Duodenal mucosa (tissue), 2 donors: Measurements from ENCODE around the gene POU4F3.

Experiments
- H3K27ac ChIP-seq: one replicate; pipeline ENCODE4 v1.7.0; 2013; ENCODE audit warnings: low read depth, low read length
- H3K27me3 ChIP-seq, 2 donors: one replicate each; pipeline ENCODE4 v1.7.0; 2013; ENCODE audit warnings: low read length in 2 of 2, control low read depth in 1 of 2; ENCODE audit not compliant: insufficient read depth in 2 of 2, control insufficient read depth in 1 of 2
- H3K36me3 ChIP-seq, 2 donors: one replicate each; pipeline ENCODE4 v1.7.0; 2013; ENCODE audit warnings: low read length in 2 of 2, control low read depth in 1 of 2; ENCODE audit not compliant: insufficient read depth in 2 of 2, control insufficient read depth in 1 of 2
- H3K4me1 ChIP-seq, 2 donors: one replicate each; pipeline ENCODE4 v1.7.0; 2013; ENCODE audit warnings: low read length in 2 of 2, control low read depth in 1 of 2; ENCODE audit not compliant: insufficient read depth in 2 of 2, control insufficient read depth in 1 of 2
- H3K4me3 ChIP-seq, 2 donors: one replicate each; pipeline ENCODE4 v1.7.0; 2013; ENCODE audit warnings: low read length in 2 of 2, low read depth in 1 of 2
- H3K9ac ChIP-seq, 2 donors: one replicate each; pipeline ENCODE4 v1.7.0; 2013; ENCODE audit warnings: low read length in 2 of 2, low read depth in 1 of 2
- H3K9me3 ChIP-seq, 2 donors: one replicate each; pipeline ENCODE4 v1.7.0; 2013; ENCODE audit warnings: low read length in 2 of 2, control low read depth in 1 of 2; ENCODE audit not compliant: control insufficient read depth in 1 of 2

Gene POU4F3

DNA sequence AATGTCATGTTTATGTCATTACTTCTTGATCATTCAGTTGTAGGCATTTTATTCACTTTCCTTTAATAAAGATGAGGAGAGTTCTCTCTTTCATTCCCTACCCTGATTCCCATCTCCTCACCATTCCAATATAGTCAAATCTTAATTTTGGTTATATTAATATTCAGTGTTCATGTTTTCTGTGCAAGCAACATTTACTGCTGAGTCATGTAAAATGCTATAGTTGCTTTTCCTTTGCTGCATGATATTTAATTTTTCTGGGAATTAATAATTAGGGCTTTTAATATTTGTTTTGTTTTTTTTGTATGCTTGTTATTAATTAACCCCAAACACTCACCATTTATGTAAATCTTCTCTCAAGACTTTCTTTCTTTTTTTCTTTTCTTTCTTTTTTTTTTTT lies 18.5 kb downstream of the POU4F3 start:
- H3K9ac ChIP-seq, result no peak overlapping the region
- no peaks in the 10 kb centered on the region for H3K36me3 ChIP-seq
- no peaks in the 10 kb centered on the region for H3K27me3 ChIP-seq
- no peak overlapping the region for H3K4me3 ChIP-seq
- no peaks in the 10 kb centered on the region for H3K4me1 ChIP-seq
- no peaks in the 10 kb centered on the region for H3K9me3 ChIP-seq
- H3K27ac ChIP-seq, result no peak overlapping the region

DNA sequence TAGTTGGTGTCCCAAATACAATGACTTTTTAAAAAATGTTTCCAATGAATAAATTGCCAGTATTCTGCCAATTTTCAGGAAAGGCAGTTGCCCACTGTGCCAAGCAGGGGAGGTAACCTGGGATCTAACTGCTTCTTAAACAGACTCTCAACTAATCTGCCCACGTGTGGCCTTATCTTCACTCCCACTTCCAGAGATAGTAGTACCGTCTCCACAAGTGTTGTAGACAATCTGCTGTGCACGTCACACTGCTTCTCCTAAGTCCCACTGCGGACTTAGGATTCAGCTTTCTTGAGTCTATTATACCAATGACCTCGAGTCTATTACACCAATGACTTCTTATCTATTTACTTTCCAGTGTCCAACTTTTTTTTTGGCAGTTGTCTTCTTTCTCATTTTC lies 21.2 kb downstream of the POU4F3 start:
- Histone ChIP-seq H3K36me3 (no peaks in the 10 kb centered on the region), H3K9me3 (no peaks in the 10 kb centered on the region), H3K4me3 (no peak overlapping the region), H3K9ac (no peak overlapping the region), H3K27me3 (no peaks in the 10 kb centered on the region), H3K4me1 (no peaks in the 10 kb centered on the region), H3K27ac (no peak overlapping the region)

DNA sequence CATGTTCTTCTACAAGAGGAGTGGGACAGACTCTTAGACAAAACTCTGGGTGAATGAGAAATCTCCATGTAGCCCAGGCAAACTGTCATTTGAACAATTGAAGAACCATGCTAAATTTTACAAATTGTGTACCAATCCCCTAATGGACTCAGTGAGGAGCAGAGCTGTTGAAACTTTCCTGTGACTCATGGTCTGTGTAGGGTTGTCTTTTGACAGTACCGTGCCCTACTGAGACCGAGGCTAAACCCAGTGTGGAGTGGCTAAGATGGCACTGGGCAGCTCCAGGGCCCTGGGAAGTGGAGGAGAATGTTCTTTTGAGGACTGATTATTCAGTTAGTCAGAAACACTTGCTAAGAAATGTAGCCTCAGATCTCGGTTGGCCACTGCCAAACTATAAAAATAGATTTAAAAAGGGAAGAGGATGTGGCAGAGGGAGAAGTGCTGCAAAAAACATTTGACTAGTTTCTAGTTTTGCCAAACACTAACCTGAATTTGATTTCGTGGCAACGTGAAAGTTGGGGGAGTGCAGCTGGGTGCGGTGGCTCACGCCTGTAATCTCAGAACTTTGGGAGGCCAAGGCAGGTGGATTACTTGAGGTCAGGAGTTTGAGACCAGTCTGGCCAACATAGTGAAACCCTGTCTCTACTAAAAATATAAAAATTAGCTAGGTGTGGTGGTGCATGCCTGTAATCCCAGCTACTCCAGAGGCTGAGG lies 24.7 kb downstream of the POU4F3 start:
- H3K4me1 ChIP-seq, result no peaks in the 10 kb centered on the region
- no peak overlapping the region for H3K4me3 ChIP-seq
- no peaks in the 10 kb centered on the region for H3K36me3 ChIP-seq
- no peaks in the 10 kb centered on the region for H3K9me3 ChIP-seq
- H3K9ac ChIP-seq, result no peak overlapping the region
- peaks cover 0 to 4% of the 10 kb centered on the region in 2 donors for H3K27me3 ChIP-seq
- H3K27ac ChIP-seq, result no peak overlapping the region

DNA sequence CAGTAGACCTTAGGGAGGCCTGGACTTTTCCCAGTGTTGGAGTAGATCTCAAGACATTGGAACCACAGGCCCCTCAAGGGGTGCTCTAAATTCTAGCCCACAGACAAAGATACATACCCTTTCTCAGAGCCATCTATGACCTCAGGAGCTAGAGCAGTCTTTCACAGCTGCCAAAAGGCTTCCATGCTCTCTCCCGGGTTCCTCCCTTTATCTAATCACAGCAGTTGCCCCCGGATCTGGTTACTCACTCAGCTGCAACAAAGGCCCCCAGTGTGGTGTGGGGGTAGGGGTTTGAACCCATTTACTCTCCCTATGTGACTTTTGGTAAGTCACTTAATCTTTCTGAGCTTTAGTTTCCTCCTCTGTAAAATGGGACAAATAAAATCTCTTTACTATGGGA lies 27.0 kb downstream of the POU4F3 start:
- no peak overlapping the region for H3K27ac ChIP-seq
- H3K9me3 ChIP-seq, result no peaks in the 10 kb centered on the region
- H3K4me3 ChIP-seq, result no peak overlapping the region
- no peaks in the 10 kb centered on the region for H3K36me3 ChIP-seq
- H3K4me1 ChIP-seq, result no peaks in the 10 kb centered on the region
- peaks cover 0 to 4% of the 10 kb centered on the region in 2 donors for H3K27me3 ChIP-seq
- H3K9ac ChIP-seq, result no peak overlapping the region

DNA sequence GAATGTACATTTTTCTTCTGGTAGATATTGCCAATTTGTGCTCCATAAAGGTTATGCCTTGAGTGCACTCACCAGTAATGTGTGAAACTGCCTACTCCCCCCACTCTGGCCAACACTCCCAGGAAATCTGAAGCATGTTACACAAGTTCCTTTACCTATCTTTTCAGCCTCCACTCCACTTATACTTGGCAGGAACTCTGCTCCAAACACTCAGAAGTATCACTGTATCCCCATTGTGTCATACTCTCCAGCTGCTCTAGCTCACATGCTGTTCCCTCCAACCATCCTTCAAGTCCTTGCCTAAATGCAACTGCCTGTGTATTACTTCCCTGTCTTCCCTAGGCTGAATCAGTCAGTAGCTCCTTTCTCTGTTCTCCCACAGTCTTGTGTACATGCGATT lies 28.3 kb downstream of the POU4F3 start:
- H3K9me3 ChIP-seq, result no peaks in the 10 kb centered on the region

DNA sequence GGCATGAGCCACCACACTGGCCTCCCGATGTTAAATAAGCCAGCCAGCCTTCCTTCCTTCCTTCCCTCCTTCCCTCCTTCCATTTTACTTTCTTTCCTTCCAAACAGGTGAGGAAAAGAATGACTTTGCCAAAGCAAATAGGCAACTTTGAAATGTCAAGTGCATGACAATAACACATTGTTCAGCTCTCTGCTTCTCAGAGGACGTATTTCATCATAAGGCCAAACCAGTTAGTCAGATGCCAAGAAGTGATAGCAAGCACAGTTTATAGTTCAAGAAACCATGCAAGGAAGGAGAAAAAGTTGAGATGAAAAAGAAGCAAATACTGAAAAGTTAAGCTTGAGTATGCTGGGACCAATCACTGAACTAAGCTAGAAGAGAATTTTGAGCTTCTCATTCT lies 29.5 kb downstream of the POU4F3 start:
- H3K9me3 ChIP-seq, result no peaks in the 10 kb centered on the region
- no peak overlapping the region for H3K4me3 ChIP-seq
- H3K27me3 ChIP-seq, result peaks cover 0 to 4% of the 10 kb centered on the region in 2 donors
- no peaks in the 10 kb centered on the region for H3K4me1 ChIP-seq
- no peaks in the 10 kb centered on the region for H3K36me3 ChIP-seq
- H3K27ac ChIP-seq, result no peak overlapping the region
- no peak overlapping the region for H3K9ac ChIP-seq

More for the DNA sequence above, 28.3 kb downstream of the POU4F3 start:
- Histone ChIP-seq H3K27ac (no peak overlapping the region), H3K36me3 (no peaks in the 10 kb centered on the region), H3K27me3 (peaks cover 0 to 4% of the 10 kb centered on the region in 2 donors), H3K9ac (no peak overlapping the region), H3K4me3 (no peak overlapping the region), H3K4me1 (no peaks in the 10 kb centered on the region)

DNA sequence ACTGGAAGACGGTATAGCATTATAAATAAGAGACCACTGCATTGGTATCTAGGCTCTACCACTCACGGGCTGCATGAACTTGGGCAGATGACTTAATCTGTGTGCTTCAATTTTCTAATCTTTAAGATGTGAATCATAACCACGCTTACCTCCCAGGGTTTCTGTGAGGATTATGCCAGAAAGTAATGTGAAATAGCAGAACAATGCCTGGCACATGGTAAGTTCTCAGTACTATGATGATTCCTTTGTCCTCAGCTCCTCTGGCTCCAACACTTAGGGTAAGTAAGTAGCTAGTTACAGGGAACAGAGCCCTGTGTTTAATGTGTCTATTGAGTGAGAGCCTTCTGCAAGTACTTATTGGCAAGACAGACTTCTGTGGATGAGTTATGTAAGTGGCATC lies 31.1 kb downstream of the POU4F3 start:
- Histone ChIP-seq H3K27me3 (peaks cover 0 to 4% of the 10 kb centered on the region in 2 donors), H3K4me1 (no peaks in the 10 kb centered on the region), H3K36me3 (no peaks in the 10 kb centered on the region), H3K9me3 (no peaks in the 10 kb centered on the region), H3K27ac (no peak overlapping the region), H3K9ac (no peak overlapping the region), H3K4me3 (no peak overlapping the region)

DNA sequence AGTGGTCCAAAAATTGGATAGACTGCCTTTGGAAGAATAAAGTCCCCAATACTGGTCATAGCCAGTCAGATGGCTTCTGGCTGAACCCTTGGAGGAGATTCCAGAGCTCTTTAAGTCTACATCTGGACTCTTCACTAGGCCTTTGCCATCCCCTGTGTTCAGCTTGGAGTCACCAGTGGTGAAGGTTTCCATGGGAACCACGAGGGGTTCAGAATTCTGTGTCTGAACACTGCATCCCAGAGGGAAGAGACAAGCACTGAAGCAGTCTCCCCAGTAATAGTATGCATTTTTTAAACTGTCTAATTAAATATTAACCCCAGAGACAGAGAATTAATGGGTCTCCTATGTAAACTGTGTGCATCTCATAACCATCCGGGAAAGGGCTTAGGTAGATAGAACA lies 38.2 kb downstream of the POU4F3 start:
- H3K9me3 ChIP-seq, result no peaks in the 10 kb centered on the region
- no peak overlapping the region for H3K27ac ChIP-seq
- no peaks in the 10 kb centered on the region for H3K4me1 ChIP-seq
- peaks cover 0 to 7% of the 10 kb centered on the region in 2 donors for H3K27me3 ChIP-seq
- no peaks in the 10 kb centered on the region for H3K36me3 ChIP-seq
- no peak overlapping the region for H3K4me3 ChIP-seq
- H3K9ac ChIP-seq, result no peak overlapping the region

DNA sequence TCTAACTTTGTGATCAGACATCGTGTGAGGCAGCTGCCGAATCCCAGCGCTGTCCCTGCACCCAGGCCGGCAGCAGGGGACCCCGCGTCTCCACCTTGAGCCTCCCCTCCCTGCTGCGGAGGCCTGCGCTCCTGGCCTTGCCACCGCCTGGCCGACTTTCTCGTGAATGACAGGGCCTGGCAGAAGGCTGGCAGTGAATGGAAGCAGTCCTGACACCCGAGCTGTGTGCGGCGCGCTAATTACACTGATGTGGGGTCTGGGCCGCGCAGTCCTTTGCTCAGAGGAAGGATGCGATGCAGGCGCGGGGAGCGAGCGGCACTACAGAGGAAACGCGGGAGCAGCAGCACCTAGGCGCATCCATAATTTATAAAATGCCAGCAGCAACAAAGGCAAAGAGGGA lies 40.3 kb downstream of the POU4F3 start:
- Histone ChIP-seq H3K27me3 (peaks cover 0 to 7% of the 10 kb centered on the region in 2 donors), H3K27ac (no peak overlapping the region), H3K4me1 (no peaks in the 10 kb centered on the region), H3K36me3 (no peaks in the 10 kb centered on the region), H3K4me3 (no peak overlapping the region), H3K9ac (no peak overlapping the region), H3K9me3 (no peaks in the 10 kb centered on the region)

DNA sequence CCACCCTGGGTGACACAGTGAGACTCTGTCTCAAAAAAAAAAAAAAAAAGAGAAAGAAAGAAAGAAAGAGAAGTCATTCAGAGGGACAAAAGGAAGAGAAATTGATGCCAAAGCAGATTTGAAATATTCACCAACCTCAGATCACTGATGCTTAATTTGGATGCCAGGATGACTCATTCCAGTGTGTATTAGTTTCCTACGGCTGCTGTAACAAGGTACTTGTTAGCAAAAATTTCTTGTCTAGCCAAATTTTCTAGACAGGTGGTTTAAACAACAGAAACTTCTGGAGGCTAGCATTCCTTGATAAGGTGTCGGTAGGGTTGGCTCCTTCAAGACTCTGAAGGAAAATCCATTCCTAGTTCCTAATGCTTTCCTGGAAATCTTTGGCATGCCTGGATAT lies 42.1 kb downstream of the POU4F3 start:
- Histone ChIP-seq H3K27me3 (peaks cover 0 to 7% of the 10 kb centered on the region in 2 donors), H3K9ac (no peak overlapping the region), H3K36me3 (no peaks in the 10 kb centered on the region), H3K4me1 (no peaks in the 10 kb centered on the region), H3K27ac (no peak overlapping the region), H3K4me3 (no peak overlapping the region), H3K9me3 (no peaks in the 10 kb centered on the region)
